ENCODE measurements around the gene KLF11.

The KLF11 gene

GRCh38 chr2:9999693-10000092 is 43.7 kb upstream of the KLF11 start:
- DNase-seq (ENCODE audit: low read depth): no peak
- no peak overlapping the region for H3K4me3 ChIP-seq (ENCODE audit: low read depth, low read length)
- no peak for TF ChIP-seq CTCF (IDR thresholded peaks at IDR 0.05; ENCODE audit: insufficient read depth, low read depth, low read length, missing control alignments)

GRCh38 chr2:10000541-10000940 is 42.8 kb upstream of the KLF11 start:
- no peak for DNase-seq (ENCODE audit: low read depth)
- H3K4me3 ChIP-seq (ENCODE audit: low read depth, low read length): no peak overlapping the region
- no peak for TF ChIP-seq CTCF (IDR thresholded peaks at IDR 0.05; ENCODE audit: insufficient read depth, low read depth, low read length, missing control alignments)

- no peak for DNase-seq (ENCODE audit: low read depth)
- no peak for TF ChIP-seq CTCF (IDR thresholded peaks at IDR 0.05; ENCODE audit: insufficient read depth, low read depth, low read length, missing control alignments)
- no peak overlapping the region for H3K4me3 ChIP-seq (ENCODE audit: low read depth, low read length)
Measured at GRCh38 chr2:10001586-10001985, 41.8 kb upstream of the KLF11 start.

GRCh38 chr2:10002109-10002508 is 41.2 kb upstream of the KLF11 start:
- no peak for TF ChIP-seq CTCF (IDR thresholded peaks at IDR 0.05; ENCODE audit: insufficient read depth, low read depth, low read length, missing control alignments)
- DNase-seq (ENCODE audit: low read depth): no peak
- no peak overlapping the region for H3K4me3 ChIP-seq (ENCODE audit: low read depth, low read length)

- DNase-seq (ENCODE audit: low read depth): no peak
- TF ChIP-seq CTCF (IDR thresholded peaks at IDR 0.05; ENCODE audit: insufficient read depth, low read depth, low read length, missing control alignments): no peak
- no peak overlapping the region for H3K4me3 ChIP-seq (ENCODE audit: low read depth, low read length)
Measured at GRCh38 chr2:10002681-10003080, 40.7 kb upstream of the KLF11 start.

- no peak for TF ChIP-seq CTCF (IDR thresholded peaks at IDR 0.05; ENCODE audit: insufficient read depth, low read depth, low read length, missing control alignments)
- DNase-seq (ENCODE audit: low read depth): no peak
- no peak overlapping the region for H3K4me3 ChIP-seq (ENCODE audit: low read depth, low read length)
Measured at GRCh38 chr2:10003206-10004125, 39.9 kb upstream of the KLF11 start.

- H3K4me3 ChIP-seq (ENCODE audit: low read depth, low read length): no peak overlapping the region
- no peak for DNase-seq (ENCODE audit: low read depth)
- no peak for TF ChIP-seq CTCF (IDR thresholded peaks at IDR 0.05; ENCODE audit: insufficient read depth, low read depth, low read length, missing control alignments)
Measured at GRCh38 chr2:10004401-10004800, 38.9 kb upstream of the KLF11 start.

All from GM12865 (cell line).